ENCODE results near the gene SHCBP1L.
"Not testable (repeated sequence)": the region's sequence is repeated elsewhere in the genome, so short reads cannot be mapped to it uniquely, and the experiment has no call there.

SHCBP1L gene

DNA sequence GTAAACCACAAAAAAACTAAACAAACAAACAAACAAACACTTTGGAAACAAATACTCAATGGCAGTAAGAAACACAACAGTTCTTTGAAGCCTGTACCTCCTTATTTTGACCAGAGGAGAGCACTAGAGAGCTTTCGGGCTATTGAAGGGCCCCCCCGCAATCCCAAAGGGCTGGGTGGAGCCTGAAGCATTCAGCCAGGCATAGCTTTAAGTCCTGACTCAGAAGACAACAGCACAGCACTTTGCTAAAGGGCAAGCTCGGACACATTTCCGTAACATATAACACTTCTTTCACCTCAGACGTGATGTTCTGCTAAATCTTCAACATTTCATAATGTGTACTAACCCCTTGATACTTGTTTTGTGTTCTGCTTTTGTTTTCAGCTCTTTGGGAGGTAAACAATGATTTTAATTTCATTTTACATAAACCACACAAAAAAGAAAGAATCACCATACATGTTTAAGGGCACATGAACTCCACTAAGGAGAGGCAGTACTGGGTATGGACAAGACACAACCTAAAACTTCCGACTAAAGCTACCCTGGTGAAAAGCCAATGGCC, 9.7 kb upstream of the SHCBP1L start:
- no peak for DNase-seq

DNA sequence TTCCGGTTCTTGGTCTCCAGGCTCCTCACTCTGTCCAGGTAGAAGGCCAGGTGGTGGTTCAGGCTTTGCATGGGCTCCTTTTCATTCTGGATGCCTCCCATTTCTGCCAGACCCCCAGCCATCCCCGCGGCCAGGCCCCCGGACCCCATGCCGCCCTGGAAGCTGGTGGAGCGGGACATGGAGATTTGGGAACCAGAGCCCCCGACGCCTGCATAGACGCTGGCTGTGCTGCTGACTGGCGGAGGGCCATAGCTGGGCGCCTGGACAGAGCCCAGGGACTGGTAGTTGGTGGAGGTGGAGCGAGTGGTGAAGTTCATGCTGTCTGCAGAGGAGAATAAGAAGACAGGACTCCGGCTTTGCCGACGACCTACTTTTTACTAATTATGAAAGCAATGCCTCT, 7.1 kb upstream of the SHCBP1L start:
- DNase-seq = no peak

DNA sequence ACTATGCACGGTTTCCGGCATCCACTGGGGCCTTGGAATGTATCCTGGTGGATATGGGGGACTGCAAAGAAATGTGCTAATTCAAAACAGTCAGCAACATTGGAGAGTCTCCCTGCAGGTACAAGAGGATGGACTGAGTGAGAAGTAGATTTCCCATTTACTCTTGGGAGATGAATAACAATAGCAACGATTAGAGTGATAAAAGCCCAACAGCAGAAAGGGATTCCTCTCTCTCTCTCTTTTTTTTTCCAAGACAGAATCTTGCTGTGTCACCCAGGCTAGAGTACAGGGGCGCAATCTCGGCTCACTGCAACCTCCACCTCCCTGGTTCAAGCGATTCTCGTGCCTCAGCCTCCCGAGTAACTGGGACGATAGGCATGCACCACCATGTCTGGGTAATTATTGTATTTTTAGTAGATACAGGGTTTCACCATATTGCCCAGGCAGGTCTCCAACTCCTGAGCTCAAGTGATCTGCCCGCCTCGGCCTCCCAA, 5.0 kb upstream of the SHCBP1L start:
- DNase-seq = no peak

DNA sequence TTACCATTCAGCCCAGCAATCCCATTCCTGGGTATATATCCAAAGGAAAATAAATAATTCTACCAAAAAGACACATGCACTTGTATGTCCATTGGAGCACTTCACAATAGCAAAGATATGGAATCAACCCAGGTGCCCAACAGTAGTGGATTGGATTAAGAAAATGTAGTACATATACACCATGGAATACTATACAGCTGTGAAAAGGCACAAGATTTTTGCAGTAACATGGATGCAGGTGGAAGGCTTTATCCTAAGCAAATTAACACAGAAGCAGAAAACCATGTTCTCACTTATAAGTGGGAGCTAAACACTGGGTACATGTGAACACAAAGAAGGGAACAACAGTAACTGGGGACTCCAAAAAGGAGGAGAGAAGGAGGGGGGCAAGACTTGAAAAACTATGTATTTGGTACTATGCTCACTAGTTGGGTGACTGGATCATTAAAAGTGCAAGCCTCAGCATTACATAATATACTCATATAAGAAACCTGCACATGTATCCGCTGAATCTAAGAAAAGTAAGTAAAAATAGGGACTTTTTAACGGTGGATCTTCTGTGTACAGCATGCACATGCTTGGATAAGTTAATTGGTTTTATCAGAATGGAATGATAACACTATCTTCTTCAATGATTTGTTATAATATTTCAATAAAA, 3.9 kb upstream of the SHCBP1L start:
- no peak for DNase-seq

DNA sequence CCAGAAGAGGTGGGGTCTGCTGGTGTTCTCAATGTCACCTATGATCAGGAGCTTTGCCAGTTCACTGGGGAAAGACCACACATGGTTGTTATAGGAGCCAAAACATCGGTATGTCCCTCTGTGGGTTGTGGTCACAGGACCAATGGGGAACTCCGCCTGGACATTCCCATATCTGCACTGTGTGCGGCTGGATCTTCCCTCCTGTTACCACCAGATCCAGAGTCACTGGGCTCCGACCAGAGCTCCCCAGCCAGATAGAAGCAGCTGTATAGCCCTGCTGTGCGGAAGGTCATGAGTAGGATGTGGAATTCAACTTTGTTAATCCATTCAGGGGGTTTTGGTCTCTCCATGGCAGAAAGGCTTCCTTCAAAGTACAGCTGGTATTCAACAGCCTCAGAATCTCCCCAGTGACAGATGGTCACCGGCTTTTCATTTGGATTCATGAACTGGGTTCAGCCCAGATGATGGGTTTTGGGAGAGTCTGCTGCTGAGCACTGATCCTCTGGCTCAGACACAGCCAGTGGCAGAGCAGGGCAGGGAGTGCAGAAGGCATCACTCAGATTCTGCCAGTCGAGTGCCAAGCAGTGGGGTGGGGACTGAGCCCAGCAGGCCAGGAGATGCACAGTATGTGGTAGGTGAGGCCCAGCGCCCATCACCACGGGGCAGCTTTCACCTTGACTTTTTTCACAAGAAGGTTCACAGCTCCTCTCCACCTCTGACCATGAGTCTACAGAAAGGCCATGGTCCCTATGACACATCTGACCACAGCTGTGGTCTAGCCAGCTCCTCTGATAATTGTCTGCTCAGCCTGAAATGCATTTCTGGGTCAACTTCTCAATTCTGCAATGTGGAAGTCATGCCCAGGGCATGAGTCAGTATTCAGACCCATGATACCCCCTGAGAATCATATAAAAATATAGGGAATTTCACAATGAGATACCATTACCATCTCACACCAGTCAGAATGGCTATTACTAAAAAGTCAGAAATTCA, 2.9 kb upstream of the SHCBP1L start:
- DNase-seq = no peak

DNA sequence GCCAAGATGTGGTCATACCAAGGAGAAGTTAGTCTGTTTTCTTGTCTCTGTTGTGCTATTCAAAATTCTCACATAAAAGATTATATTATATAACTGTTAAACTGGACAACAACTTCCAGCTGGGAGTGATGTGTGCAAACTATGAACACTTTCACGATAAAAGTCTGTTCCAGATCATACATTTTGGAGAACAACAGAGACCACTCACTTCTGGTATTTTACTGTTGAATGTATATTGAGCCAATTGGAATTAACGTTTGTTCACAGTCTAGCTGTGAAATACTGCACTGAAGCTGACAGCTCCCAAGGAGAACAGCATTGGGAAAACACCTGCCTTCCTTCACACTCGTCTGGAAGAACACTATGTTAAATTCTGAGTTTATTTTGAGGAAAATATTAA, 860 bp upstream of the SHCBP1L start:
- no peak for DNase-seq

DNA sequence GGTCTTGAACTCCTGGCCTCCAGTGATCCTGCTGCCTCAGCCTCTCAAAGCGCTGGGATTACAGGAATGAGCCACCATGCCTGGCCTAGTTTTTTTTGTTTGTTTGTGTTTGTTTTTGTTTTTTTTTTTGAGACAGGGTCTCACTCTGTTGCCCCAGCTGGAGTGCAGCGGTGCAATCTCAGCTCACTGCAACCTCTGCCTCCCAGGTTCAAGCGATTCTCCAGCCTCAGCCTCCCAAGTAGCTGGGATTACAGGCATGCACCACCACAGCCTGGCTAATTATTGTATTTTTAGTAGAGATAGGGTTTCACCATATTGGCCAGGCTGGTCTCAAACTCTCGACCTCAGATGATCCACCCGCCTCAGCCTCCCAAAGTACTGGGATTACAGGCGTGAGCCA, 9.6 kb downstream of the SHCBP1L start:
- not testable (repeated sequence) for DNase-seq

DNA sequence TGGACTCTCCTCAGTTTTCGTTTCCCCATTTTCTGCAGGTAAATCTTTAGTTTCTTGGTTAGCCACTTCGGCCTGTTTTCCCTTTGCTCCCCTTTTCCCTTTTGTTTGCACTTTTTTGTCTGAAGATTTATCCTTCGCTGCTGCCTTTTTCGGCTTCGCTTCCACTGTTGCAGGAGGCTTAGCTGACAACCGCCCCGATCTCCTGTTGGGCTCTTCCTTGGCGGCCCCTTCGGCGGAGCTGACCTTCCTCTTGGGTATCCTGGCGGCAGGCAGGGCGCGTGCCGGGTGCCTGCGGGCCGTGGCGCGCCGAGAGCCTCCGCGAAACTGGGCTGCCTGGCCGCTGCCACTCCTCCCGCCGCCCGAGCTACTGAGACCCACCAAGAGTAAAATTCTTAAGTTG, 10.8 kb downstream of the SHCBP1L start:
- DNase-seq = not testable (repeated sequence)

DNA sequence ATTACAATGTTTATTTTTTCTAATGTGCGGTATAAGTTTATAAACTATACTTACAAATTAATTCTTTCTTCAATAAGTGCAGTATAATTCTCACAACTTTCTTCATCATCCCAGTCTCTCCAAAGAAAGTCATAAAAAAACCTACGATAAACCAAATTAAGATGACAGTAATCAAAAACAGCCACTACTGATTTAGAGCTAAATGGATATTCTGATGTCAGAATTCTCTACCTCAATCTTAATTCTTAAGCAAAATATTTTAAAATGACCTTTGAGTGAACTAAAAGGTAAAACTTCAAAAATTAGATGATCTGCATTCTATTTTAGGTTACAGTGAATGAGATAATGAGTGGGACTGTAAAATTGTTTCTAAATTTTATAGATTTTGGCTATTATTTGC, 13.6 kb downstream of the SHCBP1L start:
- DNase-seq = no peak

DNA sequence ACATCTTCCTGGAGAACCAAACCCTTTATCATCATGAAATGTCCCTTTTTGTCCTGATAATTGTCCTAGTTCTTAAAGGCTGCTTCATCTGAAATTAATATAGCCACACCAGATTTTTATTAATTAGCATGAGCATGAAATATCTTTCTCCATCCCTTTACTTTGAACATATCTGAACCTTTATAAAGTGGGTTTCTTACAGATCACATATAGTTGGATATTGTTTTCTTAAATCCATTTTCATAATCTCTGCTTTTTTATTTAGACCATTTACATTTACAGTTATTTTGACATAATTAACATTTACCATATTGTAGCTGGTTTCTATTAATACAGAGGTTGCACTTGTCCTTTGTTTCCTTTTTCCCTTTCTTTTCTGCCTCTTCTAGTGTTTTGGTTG, 17.2 kb downstream of the SHCBP1L start:
- DNase-seq = no peak

DNA sequence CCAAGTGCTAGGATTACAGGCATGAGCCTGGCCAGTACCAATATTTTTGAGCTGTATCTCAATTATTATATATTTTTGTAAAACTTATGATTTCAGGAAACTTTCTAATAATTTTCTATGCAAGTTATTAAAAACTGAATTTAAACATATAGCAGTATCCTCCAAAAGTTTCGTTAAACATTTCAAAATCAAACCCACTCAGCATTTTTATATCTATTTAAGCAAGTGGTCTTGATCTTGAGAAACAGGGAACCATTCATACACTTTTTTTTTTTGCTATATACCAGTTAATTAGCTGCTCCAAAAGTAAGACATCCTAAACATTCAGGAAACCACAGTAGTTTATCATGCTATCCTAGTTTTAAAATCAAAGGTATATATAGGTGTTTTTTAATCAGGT, 22.0 kb downstream of the SHCBP1L start:
- DNase-seq = no peak

DNA sequence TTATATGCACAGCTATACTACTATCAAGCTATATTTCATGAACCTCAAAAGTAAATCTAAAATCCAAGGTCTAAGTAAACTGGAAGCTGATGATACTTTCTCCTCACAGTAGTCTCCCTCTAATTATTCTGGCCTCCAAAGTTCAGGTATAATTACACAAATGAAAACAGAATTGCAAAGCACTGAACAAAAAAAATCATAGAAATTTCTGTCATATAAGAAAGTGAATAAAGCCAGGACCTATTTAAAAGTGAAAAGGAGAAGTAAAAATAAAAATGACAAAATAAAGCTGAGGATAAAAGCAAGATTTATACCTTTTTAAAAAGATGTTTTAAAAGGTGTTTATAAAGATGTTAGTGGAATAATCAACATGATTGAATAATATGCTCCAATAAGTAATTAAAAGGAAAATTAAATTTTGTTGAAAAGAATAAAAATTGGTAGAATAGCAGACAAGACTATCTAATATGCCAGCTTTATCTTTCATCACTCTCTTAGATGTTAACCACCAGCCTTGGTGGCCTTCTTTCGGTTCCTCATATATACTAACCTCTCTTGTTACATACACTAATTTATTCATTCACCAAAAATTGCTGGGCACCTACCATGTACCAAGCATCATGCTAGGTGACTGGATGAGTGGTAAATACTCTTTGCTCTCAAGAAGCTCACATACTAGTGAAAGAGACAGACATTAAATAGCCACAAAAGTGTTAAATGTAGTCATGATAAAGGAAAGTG, 25.1 kb downstream of the SHCBP1L start:
- DNase-seq = no peak

DNA sequence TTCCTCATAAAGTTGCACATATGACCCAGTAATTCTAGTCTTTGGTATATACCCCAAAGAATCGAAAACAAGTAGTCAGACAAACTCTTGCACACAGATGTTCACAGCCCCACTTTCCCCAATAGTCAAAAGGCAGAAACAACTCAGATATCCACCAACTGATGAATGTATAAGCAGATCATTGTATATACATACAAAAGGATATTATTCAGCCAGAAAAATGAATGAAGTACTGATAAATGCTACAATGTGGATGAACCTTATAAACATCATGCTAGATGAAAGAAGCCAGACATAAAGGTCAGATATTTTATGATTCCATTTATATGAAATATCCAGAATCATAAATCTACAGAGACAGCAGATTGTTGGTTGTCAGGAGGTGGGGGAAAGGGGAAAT, 27.3 kb downstream of the SHCBP1L start:
- DNase-seq = no peak

DNA sequence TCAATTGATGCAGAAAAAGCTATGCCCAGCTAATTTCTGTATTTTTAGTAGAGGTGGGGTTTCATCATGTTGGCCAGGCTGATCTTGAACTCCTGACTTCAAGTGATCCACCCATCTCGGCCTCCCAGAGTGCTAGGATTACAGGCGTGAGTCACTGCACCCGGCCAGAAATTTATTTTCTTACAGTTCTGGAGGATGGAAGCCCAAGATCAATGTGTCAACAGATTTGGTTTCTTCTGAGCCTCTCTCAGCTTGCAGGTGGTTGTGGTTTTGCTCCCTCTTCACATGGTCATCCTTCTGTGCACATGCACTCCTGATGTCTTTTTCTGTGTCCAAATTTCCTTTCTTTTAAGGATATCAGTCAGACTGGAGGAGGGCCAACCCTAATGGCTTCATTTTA, 35.6 kb downstream of the SHCBP1L start:
- DNase-seq = no peak

DNA sequence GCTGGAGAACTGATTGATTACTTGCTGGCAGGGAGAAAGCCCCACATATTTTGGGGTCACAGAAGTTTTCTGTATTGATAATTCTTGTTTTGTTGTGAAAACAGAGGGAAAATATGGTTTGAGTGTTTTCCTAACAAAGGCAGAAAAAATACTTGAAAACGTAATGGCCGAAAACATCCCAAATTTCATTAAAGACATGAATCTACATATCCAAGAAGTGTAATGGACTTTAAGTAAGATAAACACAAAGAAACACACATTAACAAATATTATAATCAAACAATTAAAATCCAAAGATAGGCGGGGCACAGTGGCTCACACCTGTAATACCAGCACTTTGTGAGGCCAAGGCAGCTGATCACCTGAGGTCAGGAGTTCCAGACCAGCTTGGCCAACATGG, 39.6 kb downstream of the SHCBP1L start:
- DNase-seq = no peak

DNA sequence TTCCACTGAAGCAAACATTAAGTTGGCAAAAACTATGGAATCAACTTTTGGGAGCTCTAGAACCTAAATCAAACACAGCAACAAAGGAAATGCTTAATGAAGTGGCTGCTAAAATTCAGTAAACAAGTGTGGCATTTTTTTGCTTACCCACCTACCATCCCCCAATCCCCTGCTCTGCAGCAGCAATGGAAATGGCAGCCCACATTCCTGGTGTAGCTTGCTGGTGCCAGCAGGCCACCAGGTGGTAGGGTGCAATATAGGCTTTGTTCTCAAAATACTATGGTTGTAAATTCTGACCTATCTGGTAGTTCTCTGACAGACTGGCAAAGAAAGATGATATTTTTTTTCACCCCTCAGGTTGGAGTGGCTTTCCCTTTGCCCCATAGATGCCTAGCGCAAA, 42.8 kb downstream of the SHCBP1L start:
- DNase-seq = no peak

DNA sequence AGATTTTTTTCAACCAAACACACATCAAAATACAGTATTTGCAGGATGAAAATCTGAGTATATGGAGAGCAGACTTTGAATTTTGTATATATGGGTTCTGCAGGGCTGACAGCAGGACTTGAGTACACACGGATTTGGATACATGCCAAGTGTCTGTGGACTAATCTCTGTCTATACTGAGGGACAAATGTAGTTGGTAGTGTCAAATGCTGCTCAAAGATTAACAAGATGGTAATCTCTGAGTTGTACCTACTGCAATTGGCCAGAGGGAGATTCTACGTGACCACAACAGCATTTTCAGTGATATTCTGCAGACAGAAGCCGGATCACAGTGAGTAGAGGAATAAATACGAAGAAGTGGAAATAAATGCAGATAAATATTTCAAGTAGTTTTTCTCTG, 43.4 kb downstream of the SHCBP1L start:
- DNase-seq = no peak

DNA sequence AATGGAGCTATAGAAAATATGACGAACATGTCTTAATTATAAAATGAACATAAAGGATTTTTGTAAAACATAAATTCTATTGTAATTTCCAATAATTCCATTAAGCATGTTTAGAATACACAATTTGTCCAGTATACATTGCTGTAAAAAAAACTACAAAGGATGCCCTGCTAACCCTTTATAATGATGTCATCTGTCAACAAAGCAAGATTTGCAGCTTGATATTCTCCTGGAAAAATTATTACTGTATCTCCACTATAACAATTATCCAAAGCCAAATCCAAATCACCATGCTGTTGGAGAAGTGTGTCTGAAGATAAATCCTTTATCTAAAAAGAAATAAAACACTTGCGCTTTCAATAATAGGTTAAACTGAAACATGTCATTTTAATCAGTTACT, 47.6 kb downstream of the SHCBP1L start:
- DNase-seq = no peak

DNA sequence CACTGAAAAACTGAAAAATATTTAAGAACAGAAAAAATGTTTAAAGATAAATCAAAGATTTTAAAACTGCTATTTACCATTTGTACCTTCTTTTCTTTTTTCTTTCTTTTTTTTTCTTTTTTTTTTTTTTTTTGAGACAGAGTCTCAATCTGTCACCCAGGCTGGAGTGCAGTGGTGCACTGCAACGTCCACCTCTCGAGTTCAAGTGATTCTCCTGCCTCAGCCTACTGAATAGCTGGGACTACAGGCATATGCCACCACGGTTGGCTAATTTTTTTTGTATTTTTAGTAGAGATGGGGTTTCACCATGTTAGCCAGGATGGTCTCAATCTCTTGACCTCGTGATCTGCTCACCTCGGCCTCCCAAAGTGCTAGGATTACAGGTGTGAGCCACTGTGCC, 51.0 kb downstream of the SHCBP1L start:
- not testable (repeated sequence) for DNase-seq

DNA sequence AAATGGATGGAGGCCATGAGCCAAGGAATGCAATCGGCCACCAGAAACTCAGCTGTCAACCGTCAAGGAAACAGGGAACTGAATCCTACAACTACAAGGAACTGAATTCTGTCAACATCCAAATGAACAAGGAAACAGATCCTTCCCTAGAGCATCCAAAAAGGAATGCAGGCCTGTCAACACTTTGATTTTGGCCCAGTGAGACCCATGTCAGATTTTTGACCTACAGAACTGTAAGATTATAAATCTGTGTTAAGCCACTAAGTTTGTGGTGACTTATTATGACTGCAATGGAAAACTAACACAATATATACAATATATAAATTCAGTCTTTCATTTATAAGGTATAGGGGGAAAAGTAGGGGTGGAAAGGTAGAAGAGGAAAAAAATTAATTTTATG, 55.3 kb downstream of the SHCBP1L start:
- DNase-seq = no peak

DNA sequence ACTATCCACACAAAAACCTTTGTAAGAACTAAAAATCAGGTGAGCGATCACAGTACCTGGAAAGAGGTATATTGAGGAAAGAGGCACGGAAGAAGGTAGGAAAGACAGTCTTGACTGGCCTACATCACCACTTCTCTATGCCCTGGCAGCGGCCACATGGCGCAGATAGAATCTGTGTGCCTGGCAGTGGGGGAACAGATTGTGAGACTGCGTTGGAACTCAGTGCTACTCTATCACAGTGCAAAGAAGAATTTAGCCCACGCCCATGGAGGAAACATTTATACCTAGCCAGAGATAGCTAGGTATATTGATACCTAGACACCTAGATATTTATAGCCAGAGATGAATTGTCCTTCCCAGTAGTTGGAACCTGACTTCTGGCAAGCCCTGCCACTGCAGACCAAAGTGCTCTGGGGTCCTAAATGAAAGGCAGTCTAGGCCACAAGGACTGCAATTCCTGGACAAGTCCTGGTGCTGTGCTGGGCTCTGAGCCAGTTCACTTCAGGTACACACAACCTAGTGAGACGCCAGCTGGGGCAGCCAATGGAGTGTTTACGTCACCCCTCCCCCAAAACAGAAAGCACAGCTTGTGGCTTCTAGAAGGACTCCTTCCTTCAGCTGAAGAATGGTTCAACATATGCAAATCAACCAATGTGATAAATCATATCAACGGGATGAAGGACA, 61.9 kb downstream of the SHCBP1L start:
- DNase-seq = no peak

DNA sequence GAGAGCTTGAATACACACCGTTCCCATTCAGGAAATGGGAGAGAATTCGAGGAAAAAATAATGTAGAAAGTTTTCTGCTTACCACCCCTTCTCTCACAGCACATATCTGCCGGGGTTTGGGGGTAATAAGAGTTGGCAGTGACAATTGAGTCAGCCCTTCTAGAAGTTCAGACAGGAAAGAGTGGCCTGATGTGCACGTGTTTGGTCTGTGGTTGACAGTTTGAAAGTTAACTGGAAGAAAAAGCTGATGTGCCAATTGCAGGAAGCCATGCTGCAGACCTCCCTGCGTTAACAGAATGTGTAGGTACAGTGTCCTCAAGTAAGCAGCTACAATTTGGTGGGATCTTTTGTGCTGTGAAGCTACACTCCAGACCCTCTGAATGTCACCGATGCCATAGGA, 63.0 kb downstream of the SHCBP1L start:
- no peak for DNase-seq
